ENCODE results near the gene SV2B.

GRCh38 chr15:91319371-91320059, 219.5 kb downstream of the SV2B start:
- TF ChIP-seq EZH2phosphoT487 (IDR thresholded peaks at IDR 0.05; ENCODE audit: unreplicated experiment) (no peak), POLR2AphosphoS5 (IDR thresholded peaks at IDR 0.05; ENCODE audit: low read depth) (no peak), EZH2 (IDR thresholded peaks at IDR 0.05; ENCODE audit: low read depth, unreplicated experiment) (no peak), CTCF (conservative IDR thresholded peaks at IDR 0.05; ENCODE audit: low read depth in 2 of 2) (no peak), JUNB (IDR thresholded peaks at IDR 0.05; ENCODE audit: unreplicated experiment) (no peak), CREB1 (CRISPR knock-in tag; IDR thresholded peaks at IDR 0.05; ENCODE audit: low read depth) (no peak)
